HFFc6 (cell line): ENCODE measurements around the gene DDIT4. TPM values are rescaled to one million over a fixed set of nuclear protein-coding genes. Genes with fewer than 3 reads are reported as not detected.
"Not testable (repeated sequence)": the region's sequence is repeated elsewhere in the genome, so short reads cannot be mapped to it uniquely, and the experiment has no call there.

Experiments used
- DNase-seq: peaks from one replicate; pipeline ENCODE4 v3.0.0-alpha.2; 2018
- H3K27ac Mint-ChIP-seq: 2 replicates; pipeline ENCODE4 v1.8.0; 2020; ENCODE audit warnings: mild to moderate bottlenecking, mixed read lengths
- H3K27me3 Mint-ChIP-seq: 2 replicates; pipeline ENCODE4 v1.8.0; 2021; ENCODE audit warnings: mild to moderate bottlenecking, moderate library complexity, mixed read lengths; ENCODE audit not compliant: insufficient read depth
- H3K36me3 Mint-ChIP-seq: 2 replicates; pipeline ENCODE4 v1.8.0; 2021; ENCODE audit warnings: low read depth, mixed read lengths
- H3K4me1 Mint-ChIP-seq: 2 replicates; pipeline ENCODE4 v1.8.0; 2020; ENCODE audit warnings: low read depth, mixed read lengths
- H3K4me3 Mint-ChIP-seq: 2 replicates; pipeline ENCODE4 v1.8.0; 2020; ENCODE audit warnings: mild to moderate bottlenecking, moderate library complexity, mixed read lengths
- H3K9me3 Mint-ChIP-seq: 2 replicates; pipeline ENCODE4 v1.8.0; 2020; ENCODE audit warnings: mild to moderate bottlenecking, mixed read lengths
- total RNA-seq, 6 experiments: library from RNA; stranded (reverse); fragmentation: NEBNext Ultra II Directional; extraction: Animal tissue kit (Norgen Biotek cat#: 25700); gene quantifications; 2 replicates in 1 of 6; 3 replicates in 5 of 6; pipeline ENCODE4 v1.2.3, GENCODE V29; 2021
- TF ChIP-seq, protein P1 (sequence below): fragments of 200-600 bp; sonication (generic); IDR thresholded peaks from 2 replicates; pipeline ENCODE4 v1.5.0; 2021; ENCODE audit warnings: antibody characterized with exemption, mild to moderate bottlenecking

Gene DDIT4
- total RNA-seq, 6 experiments from 2014 or later: 27.7 to 32.4 (median 30.0) TPM

- peaks cover 45% of the 10 kb centered on the region for H3K4me1 Mint-ChIP-seq
- peak overlapping the region; percentile 51 for H3K4me3 Mint-ChIP-seq
- no peaks in the 10 kb centered on the region for H3K36me3 Mint-ChIP-seq
- peak overlapping the region; percentile 81 for H3K27ac Mint-ChIP-seq
- H3K9me3 Mint-ChIP-seq: no peaks in the 10 kb centered on the region
- TF ChIP-seq, protein P1, sequence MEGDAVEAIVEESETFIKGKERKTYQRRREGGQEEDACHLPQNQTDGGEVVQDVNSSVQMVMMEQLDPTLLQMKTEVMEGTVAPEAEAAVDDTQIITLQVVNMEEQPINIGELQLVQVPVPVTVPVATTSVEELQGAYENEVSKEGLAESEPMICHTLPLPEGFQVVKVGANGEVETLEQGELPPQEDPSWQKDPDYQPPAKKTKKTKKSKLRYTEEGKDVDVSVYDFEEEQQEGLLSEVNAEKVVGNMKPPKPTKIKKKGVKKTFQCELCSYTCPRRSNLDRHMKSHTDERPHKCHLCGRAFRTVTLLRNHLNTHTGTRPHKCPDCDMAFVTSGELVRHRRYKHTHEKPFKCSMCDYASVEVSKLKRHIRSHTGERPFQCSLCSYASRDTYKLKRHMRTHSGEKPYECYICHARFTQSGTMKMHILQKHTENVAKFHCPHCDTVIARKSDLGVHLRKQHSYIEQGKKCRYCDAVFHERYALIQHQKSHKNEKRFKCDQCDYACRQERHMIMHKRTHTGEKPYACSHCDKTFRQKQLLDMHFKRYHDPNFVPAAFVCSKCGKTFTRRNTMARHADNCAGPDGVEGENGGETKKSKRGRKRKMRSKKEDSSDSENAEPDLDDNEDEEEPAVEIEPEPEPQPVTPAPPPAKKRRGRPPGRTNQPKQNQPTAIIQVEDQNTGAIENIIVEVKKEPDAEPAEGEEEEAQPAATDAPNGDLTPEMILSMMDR: no peak
- H3K27me3 Mint-ChIP-seq: no peaks in the 10 kb centered on the region
- DNase-seq: no peak
Measured at GRCh38 chr10:72244573-72245038, 29.1 kb upstream of the DDIT4 start.

DNA sequence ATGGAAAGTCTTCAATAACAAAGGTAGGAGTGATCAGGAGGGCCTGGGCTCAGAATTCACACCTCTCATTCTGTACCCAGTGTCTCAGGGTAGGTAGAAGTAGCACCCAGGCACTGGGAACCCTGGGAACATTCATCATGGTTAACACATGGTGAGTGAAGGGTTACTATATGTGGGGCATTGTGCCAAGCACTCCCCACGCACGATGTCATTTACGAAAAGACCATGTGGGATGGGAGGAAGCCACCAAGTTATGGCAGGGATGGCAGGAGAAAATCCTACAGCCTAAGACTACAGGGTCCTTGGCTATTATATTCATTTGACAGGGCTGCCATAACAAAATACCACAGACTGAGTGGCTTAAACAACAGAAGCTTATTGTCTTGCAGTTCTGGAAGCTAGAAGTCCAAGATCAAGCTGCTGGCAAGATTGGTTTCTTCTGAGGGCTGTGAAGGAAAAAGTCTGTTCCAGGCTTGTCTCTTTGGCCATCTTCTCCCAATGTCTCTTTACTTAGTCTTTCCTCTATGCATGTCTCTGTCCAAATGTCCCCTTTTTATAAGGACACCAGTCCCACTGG is 27.7 kb upstream of the DDIT4 start:
- no peaks in the 10 kb centered on the region for H3K9me3 Mint-ChIP-seq
- TF ChIP-seq, protein P1: no peak
- no peaks in the 10 kb centered on the region for H3K36me3 Mint-ChIP-seq
- peaks cover 50% of the 10 kb centered on the region for H3K4me1 Mint-ChIP-seq
- H3K4me3 Mint-ChIP-seq: no peak overlapping the region
- no peak for DNase-seq
- no peak overlapping the region for H3K27ac Mint-ChIP-seq
- H3K27me3 Mint-ChIP-seq: no peaks in the 10 kb centered on the region; the same call in 1 of the 2 replicates

GRCh38 chr10:72248468-72249151 is 25.1 kb upstream of the DDIT4 start:
- Mint-ChIP-seq H3K27me3 (no peaks in the 10 kb centered on the region; the same call in 1 of the 2 replicates), H3K4me1 (peaks cover 45% of the 10 kb centered on the region), H3K4me3 (no peak overlapping the region), H3K27ac (no peak overlapping the region), H3K9me3 (no peaks in the 10 kb centered on the region), H3K36me3 (no peaks in the 10 kb centered on the region)
- DNase-seq: no peak
- TF ChIP-seq, protein P1: no peak

- H3K36me3 Mint-ChIP-seq, H3K9me3 Mint-ChIP-seq, DNase-seq, H3K27me3 Mint-ChIP-seq, H3K4me3 Mint-ChIP-seq, H3K27ac Mint-ChIP-seq: not testable (repeated sequence)
- peaks cover 38% of the 10 kb centered on the region for H3K4me1 Mint-ChIP-seq
Measured at GRCh38 chr10:72249176-72249862, 24.4 kb upstream of the DDIT4 start.

DNA sequence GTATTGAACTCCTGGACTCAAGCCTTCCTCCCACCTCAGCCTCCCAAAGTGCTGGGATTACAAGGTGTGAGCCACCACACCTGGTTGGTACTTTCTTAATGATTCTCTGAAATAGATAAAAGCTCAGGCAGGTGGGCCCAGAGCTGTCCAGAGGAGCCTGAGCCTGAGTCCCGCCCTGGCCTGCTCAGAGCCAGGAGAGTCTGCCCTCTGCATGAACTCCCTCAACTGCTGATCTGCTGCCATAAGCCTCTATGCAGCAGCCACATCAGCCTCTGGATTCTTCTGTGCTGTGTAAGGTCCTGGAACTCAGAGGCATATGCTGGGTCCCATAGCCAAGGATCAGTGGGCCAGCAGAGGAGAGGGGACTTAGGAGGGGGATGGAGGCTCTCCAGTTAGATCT is 23.1 kb upstream of the DDIT4 start:
- peaks cover 40% of the 10 kb centered on the region for H3K4me1 Mint-ChIP-seq
- H3K9me3 Mint-ChIP-seq: no peaks in the 10 kb centered on the region
- H3K4me3 Mint-ChIP-seq: no peak overlapping the region

More for the DNA sequence above, 23.1 kb upstream of the DDIT4 start:
- DNase-seq: peak; percentile 31
- H3K27me3 Mint-ChIP-seq: no peaks in the 10 kb centered on the region; the same call in 1 of the 2 replicates
- no peaks in the 10 kb centered on the region for H3K36me3 Mint-ChIP-seq
- no peak overlapping the region for H3K27ac Mint-ChIP-seq
- TF ChIP-seq, protein P1: no peak
